ENCODE measurements around the gene PRPF40A. TPM values are rescaled to one million over a fixed set of nuclear protein-coding genes. Genes with fewer than 3 reads are reported as not detected.

The PRPF40A gene
- total and polyA plus RNA-seq, 9 of the 15 experiments (the other 6 are each of a cell fraction or from before 2014, with no cell fraction given): 168 to 304 (median 264) TPM

GRCh38 chr2:152717228-152718075, at the start of gene PRPF40A (continued):
- TF ChIP-seq, protein P1, sequence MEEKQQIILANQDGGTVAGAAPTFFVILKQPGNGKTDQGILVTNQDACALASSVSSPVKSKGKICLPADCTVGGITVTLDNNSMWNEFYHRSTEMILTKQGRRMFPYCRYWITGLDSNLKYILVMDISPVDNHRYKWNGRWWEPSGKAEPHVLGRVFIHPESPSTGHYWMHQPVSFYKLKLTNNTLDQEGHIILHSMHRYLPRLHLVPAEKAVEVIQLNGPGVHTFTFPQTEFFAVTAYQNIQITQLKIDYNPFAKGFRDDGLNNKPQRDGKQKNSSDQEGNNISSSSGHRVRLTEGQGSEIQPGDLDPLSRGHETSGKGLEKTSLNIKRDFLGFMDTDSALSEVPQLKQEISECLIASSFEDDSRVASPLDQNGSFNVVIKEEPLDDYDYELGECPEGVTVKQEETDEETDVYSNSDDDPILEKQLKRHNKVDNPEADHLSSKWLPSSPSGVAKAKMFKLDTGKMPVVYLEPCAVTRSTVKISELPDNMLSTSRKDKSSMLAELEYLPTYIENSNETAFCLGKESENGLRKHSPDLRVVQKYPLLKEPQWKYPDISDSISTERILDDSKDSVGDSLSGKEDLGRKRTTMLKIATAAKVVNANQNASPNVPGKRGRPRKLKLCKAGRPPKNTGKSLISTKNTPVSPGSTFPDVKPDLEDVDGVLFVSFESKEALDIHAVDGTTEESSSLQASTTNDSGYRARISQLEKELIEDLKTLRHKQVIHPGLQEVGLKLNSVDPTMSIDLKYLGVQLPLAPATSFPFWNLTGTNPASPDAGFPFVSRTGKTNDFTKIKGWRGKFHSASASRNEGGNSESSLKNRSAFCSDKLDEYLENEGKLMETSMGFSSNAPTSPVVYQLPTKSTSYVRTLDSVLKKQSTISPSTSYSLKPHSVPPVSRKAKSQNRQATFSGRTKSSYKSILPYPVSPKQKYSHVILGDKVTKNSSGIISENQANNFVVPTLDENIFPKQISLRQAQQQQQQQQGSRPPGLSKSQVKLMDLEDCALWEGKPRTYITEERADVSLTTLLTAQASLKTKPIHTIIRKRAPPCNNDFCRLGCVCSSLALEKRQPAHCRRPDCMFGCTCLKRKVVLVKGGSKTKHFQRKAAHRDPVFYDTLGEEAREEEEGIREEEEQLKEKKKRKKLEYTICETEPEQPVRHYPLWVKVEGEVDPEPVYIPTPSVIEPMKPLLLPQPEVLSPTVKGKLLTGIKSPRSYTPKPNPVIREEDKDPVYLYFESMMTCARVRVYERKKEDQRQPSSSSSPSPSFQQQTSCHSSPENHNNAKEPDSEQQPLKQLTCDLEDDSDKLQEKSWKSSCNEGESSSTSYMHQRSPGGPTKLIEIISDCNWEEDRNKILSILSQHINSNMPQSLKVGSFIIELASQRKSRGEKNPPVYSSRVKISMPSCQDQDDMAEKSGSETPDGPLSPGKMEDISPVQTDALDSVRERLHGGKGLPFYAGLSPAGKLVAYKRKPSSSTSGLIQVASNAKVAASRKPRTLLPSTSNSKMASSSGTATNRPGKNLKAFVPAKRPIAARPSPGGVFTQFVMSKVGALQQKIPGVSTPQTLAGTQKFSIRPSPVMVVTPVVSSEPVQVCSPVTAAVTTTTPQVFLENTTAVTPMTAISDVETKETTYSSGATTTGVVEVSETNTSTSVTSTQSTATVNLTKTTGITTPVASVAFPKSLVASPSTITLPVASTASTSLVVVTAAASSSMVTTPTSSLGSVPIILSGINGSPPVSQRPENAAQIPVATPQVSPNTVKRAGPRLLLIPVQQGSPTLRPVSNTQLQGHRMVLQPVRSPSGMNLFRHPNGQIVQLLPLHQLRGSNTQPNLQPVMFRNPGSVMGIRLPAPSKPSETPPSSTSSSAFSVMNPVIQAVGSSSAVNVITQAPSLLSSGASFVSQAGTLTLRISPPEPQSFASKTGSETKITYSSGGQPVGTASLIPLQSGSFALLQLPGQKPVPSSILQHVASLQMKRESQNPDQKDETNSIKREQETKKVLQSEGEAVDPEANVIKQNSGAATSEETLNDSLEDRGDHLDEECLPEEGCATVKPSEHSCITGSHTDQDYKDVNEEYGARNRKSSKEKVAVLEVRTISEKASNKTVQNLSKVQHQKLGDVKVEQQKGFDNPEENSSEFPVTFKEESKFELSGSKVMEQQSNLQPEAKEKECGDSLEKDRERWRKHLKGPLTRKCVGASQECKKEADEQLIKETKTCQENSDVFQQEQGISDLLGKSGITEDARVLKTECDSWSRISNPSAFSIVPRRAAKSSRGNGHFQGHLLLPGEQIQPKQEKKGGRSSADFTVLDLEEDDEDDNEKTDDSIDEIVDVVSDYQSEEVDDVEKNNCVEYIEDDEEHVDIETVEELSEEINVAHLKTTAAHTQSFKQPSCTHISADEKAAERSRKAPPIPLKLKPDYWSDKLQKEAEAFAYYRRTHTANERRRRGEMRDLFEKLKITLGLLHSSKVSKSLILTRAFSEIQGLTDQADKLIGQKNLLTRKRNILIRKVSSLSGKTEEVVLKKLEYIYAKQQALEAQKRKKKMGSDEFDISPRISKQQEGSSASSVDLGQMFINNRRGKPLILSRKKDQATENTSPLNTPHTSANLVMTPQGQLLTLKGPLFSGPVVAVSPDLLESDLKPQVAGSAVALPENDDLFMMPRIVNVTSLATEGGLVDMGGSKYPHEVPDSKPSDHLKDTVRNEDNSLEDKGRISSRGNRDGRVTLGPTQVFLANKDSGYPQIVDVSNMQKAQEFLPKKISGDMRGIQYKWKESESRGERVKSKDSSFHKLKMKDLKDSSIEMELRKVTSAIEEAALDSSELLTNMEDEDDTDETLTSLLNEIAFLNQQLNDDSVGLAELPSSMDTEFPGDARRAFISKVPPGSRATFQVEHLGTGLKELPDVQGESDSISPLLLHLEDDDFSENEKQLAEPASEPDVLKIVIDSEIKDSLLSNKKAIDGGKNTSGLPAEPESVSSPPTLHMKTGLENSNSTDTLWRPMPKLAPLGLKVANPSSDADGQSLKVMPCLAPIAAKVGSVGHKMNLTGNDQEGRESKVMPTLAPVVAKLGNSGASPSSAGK (IDR thresholded peaks at IDR 0.05): no peak
- TF ChIP-seq ZNF274 (IDR thresholded peaks at IDR 0.05; ENCODE audit: borderline replicate concordance, low read depth, low read length) (no peak), PHF8 (IDR thresholded peaks at IDR 0.05; ENCODE audit: borderline replicate concordance, low read length) (peak; percentile 98), ZNF77 (CRISPR knock-in tag; IDR thresholded peaks at IDR 0.05) (no peak), POLR2G (IDR thresholded peaks at IDR 0.05; ENCODE audit: low read depth, low read length) (peak; percentile 97), CHD4 (IDR thresholded peaks at IDR 0.05; ENCODE audit: insufficient read depth, insufficient replicate concordance, low read depth, low read length, poor library complexity, severe bottlenecking) (no peak), CHCHD3 (CRISPR knock-in tag; IDR thresholded peaks at IDR 0.05) (0 out of 2 replicates have a peak, but pooled peaks have one; percentile 70), ATF7 (IDR thresholded peaks at IDR 0.05) (no peak; the same call in none of the 2 replicates), KAT7 (CRISPR knock-in tag; IDR thresholded peaks at IDR 0.05; ENCODE audit: borderline replicate concordance) (peak; percentile 45; the same call in 1 of the 2 replicates), PKNOX1 (IDR thresholded peaks at IDR 0.05) (peak; percentile 99), THRB (CRISPR knock-in tag; conservative IDR thresholded peaks at IDR 0.05) (no peak), FOXP1 (CRISPR knock-in tag; IDR thresholded peaks at IDR 0.05) (peak; percentile 91; the same call in 1 of the 2 replicates), CCAR2 (IDR thresholded peaks at IDR 0.05; ENCODE audit: low read depth, low read length) (no peak)
